A549 (cell line): ENCODE measurements around the gene SLC1A2.

Source experiments
- CEBPB ChIP-seq, 2 experiments: fragments of >200 bp in 1 of 2; sonication (Bioruptor Twin) in 1 of 2; formaldehyde crosslinking in 1 of 2; IDR thresholded peaks; 2 replicates each; pipeline ENCODE4 v1.6.1; 2012 to 2016
- POLR2A ChIP-seq: IDR thresholded peaks from 2 replicates; pipeline ENCODE4 v1.6.1; 2012; ENCODE audit warnings: mild to moderate bottlenecking, low read length
- ZFP36 ChIP-seq: fragments of 450-650 bp; IDR thresholded peaks from 2 replicates; pipeline ENCODE4 v1.6.1; 2014; ENCODE audit warnings: borderline replicate concordance; ENCODE audit not compliant: partially characterized antibody
- TF ChIP-seq, protein P1 (sequence below): fragments of >200 bp; sonication (Bioruptor Twin); formaldehyde crosslinking; IDR thresholded peaks from 3 replicates; pipeline ENCODE4 v1.5.1; 2016

- TF ChIP-seq CEBPB (IDR thresholded peaks at IDR 0.05) (no peak), ZFP36 (no peak), POLR2A (no peak)
- TF ChIP-seq, protein P1, sequence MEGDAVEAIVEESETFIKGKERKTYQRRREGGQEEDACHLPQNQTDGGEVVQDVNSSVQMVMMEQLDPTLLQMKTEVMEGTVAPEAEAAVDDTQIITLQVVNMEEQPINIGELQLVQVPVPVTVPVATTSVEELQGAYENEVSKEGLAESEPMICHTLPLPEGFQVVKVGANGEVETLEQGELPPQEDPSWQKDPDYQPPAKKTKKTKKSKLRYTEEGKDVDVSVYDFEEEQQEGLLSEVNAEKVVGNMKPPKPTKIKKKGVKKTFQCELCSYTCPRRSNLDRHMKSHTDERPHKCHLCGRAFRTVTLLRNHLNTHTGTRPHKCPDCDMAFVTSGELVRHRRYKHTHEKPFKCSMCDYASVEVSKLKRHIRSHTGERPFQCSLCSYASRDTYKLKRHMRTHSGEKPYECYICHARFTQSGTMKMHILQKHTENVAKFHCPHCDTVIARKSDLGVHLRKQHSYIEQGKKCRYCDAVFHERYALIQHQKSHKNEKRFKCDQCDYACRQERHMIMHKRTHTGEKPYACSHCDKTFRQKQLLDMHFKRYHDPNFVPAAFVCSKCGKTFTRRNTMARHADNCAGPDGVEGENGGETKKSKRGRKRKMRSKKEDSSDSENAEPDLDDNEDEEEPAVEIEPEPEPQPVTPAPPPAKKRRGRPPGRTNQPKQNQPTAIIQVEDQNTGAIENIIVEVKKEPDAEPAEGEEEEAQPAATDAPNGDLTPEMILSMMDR = no peak
These were observed 173.6 kb downstream of the SLC1A2 start for GRCh38 chr11:35245786-35246185.
